H9 (cell line): ENCODE data around the gene HTR3D. TPM values are rescaled to one million over a fixed set of nuclear protein-coding genes. Genes with fewer than 3 reads are reported as not detected.

Experiments used
- DNase-seq: peaks from one replicate; pipeline ENCODE4 v3.0.0-alpha.2; 2017
- H2AFZ ChIP-seq: one replicate; pipeline ENCODE4 v1.6.1; 2013; ENCODE audit warnings: mild to moderate bottlenecking, low read length, control low read depth, moderate library complexity
- H2AK5ac ChIP-seq: 2 replicates; pipeline ENCODE4 v1.6.1; 2013; ENCODE audit warnings: low read length, control low read depth, mixed read lengths; ENCODE audit not compliant: insufficient read length
- H2BK120ac ChIP-seq: one replicate; pipeline ENCODE4 v1.6.1; 2013; ENCODE audit warnings: low read depth, mild to moderate bottlenecking, low read length, control low read depth, inconsistent platforms; ENCODE audit not compliant: poor library complexity, severe bottlenecking
- H2BK12ac ChIP-seq: 2 replicates; pipeline ENCODE4 v1.6.1; 2013; ENCODE audit warnings: low read length, control low read depth, mixed read lengths, low read depth; ENCODE audit not compliant: insufficient read length
- H2BK15ac ChIP-seq: 2 replicates; pipeline ENCODE4 v1.6.1; 2013; ENCODE audit warnings: low read depth, low read length, control low read depth
- H2BK20ac ChIP-seq: one replicate; pipeline ENCODE4 v1.6.1; 2013; ENCODE audit warnings: low read depth, mild to moderate bottlenecking, low read length, control low read depth, inconsistent platforms; ENCODE audit not compliant: poor library complexity, severe bottlenecking
- H2BK5ac ChIP-seq: 2 replicates; pipeline ENCODE4 v1.6.1; 2013; ENCODE audit warnings: low read length, control low read depth, mixed read lengths; ENCODE audit not compliant: insufficient read length
- H3K14ac ChIP-seq: 2 replicates; pipeline ENCODE4 v1.6.1; 2013; ENCODE audit warnings: low read length, control low read depth; ENCODE audit not compliant: insufficient read depth
- H3K18ac ChIP-seq: 2 replicates; pipeline ENCODE4 v1.6.1; 2013; ENCODE audit warnings: low read depth, mild to moderate bottlenecking, mixed read lengths, low read length, control low read depth; ENCODE audit not compliant: insufficient read length
- H3K23ac ChIP-seq: 2 replicates; pipeline ENCODE4 v1.6.1; 2013; ENCODE audit warnings: low read length, control low read depth, mixed read lengths, low read depth; ENCODE audit not compliant: insufficient read length
- H3K23me2 ChIP-seq: 2 replicates; pipeline ENCODE4 v1.6.1; 2013; ENCODE audit warnings: low read depth, mild to moderate bottlenecking, mixed read lengths, low read length, control low read depth; ENCODE audit not compliant: insufficient read length, poor library complexity, severe bottlenecking
- H3K27ac ChIP-seq: 2 replicates; pipeline ENCODE4 v1.5.1; 2013; ENCODE audit warnings: low read length, control low read depth, mixed read lengths, low read depth; ENCODE audit not compliant: insufficient read length
- H3K27me3 ChIP-seq: 2 replicates; pipeline ENCODE4 v1.6.1; 2013; ENCODE audit warnings: low read length, control low read depth, inconsistent platforms; ENCODE audit not compliant: insufficient read depth
- H3K4ac ChIP-seq: 2 replicates; pipeline ENCODE4 v1.6.1; 2013; ENCODE audit warnings: low read depth, mild to moderate bottlenecking, control low read depth, inconsistent platforms, low read length, moderate library complexity
- H3K4me1 ChIP-seq: 2 replicates; pipeline ENCODE4 v1.6.1; 2013; ENCODE audit warnings: low read length, control low read depth, inconsistent platforms; ENCODE audit not compliant: insufficient read depth
- H3K4me2 ChIP-seq: 2 replicates; pipeline ENCODE4 v1.6.1; 2013; ENCODE audit warnings: low read length, control low read depth, mixed read lengths; ENCODE audit not compliant: insufficient read length, insufficient read depth
- H3K56ac ChIP-seq: 2 replicates; pipeline ENCODE4 v1.6.1; 2013; ENCODE audit warnings: low read depth, mild to moderate bottlenecking, mixed read lengths, low read length, control low read depth; ENCODE audit not compliant: insufficient read length
- H3K79me1 ChIP-seq: 2 replicates; pipeline ENCODE4 v1.6.1; 2013; ENCODE audit warnings: low read depth, mild to moderate bottlenecking, moderate library complexity, low read length, control low read depth, inconsistent platforms; ENCODE audit not compliant: insufficient read depth, poor library complexity, severe bottlenecking
- H3K79me2 ChIP-seq: 2 replicates; pipeline ENCODE4 v1.6.1; 2013; ENCODE audit warnings: low read length, control low read depth, inconsistent platforms; ENCODE audit not compliant: insufficient read depth
- H3K9ac ChIP-seq: 2 replicates; pipeline ENCODE4 v1.6.1; 2013; ENCODE audit warnings: low read length, control low read depth, mixed read lengths; ENCODE audit not compliant: insufficient read length; ENCODE audit errors: extremely low read depth
- H3K9me3 ChIP-seq: one replicate; pipeline ENCODE4 v1.6.1; 2013; ENCODE audit warnings: low read depth, low read length, inconsistent platforms; ENCODE audit not compliant: control insufficient read depth
- H3T11ph ChIP-seq: one replicate; pipeline ENCODE4 v1.6.1; 2013; ENCODE audit warnings: mild to moderate bottlenecking, low read length, control low read depth, inconsistent platforms
- H4K20me1 ChIP-seq: one replicate; pipeline ENCODE4 v1.6.1; 2013; ENCODE audit not compliant: control insufficient read depth, insufficient read length, insufficient read depth
- H4K5ac ChIP-seq: 2 replicates; pipeline ENCODE4 v1.6.1; 2013; ENCODE audit warnings: low read depth, mild to moderate bottlenecking, mixed read lengths, low read length, control low read depth; ENCODE audit not compliant: insufficient read length
- H4K8ac ChIP-seq: replicated peaks from 2 replicates; pipeline ENCODE4 v1.6.1; 2013; ENCODE audit warnings: low read length, control low read depth, mixed read lengths, low read depth; ENCODE audit not compliant: insufficient read length
- H4K91ac ChIP-seq: 2 replicates; pipeline ENCODE4 v1.6.1; 2013; ENCODE audit warnings: low read depth, mild to moderate bottlenecking, moderate library complexity, mixed read lengths, low read length, control low read depth; ENCODE audit not compliant: insufficient read length
- H3K27ac Mint-ChIP-seq, 3 experiments: 2 replicates in 2 of 3; 3 replicates in 1 of 3; pipeline ENCODE4 v1.8.0; 2020 to 2021; ENCODE audit warnings: mixed read lengths in 3 of 3, mild to moderate bottlenecking in 1 of 3, moderate library complexity in 1 of 3
- H3K27me3 Mint-ChIP-seq: 2 replicates; pipeline ENCODE4 v1.8.0; 2021; ENCODE audit warnings: low read depth, mild to moderate bottlenecking, moderate library complexity, mixed read lengths
- H3K36me3 Mint-ChIP-seq, 3 experiments: 2 replicates in 2 of 3; 3 replicates in 1 of 3; pipeline ENCODE4 v1.8.0; 2020 to 2021; ENCODE audit warnings: low read depth in 3 of 3, mixed read lengths in 3 of 3; ENCODE audit not compliant: insufficient read depth in 1 of 3
- H3K4me1 Mint-ChIP-seq, 2 experiments: 2 replicates each; pipeline ENCODE4 v1.8.0; 2020; ENCODE audit warnings: mixed read lengths in 2 of 2
- H3K4me3 Mint-ChIP-seq, 2 experiments: 2 replicates in 1 of 2; 3 replicates in 1 of 2; pipeline ENCODE4 v1.8.0; 2020 to 2021; ENCODE audit warnings: mild to moderate bottlenecking in 2 of 2, mixed read lengths in 2 of 2, moderate library complexity in 1 of 2
- H3K9me3 Mint-ChIP-seq, 2 experiments: 2 replicates in 1 of 2; 3 replicates in 1 of 2; pipeline ENCODE4 v1.8.0; 2020; ENCODE audit warnings: mild to moderate bottlenecking in 2 of 2, mixed read lengths in 2 of 2, moderate library complexity in 1 of 2
- CTCF ChIP-seq: fragments of 200-600 bp; sonication (generic); conservative IDR thresholded peaks from 3 replicates; pipeline ENCODE4 v1.8.0; 2021; ENCODE audit warnings: antibody characterized with exemption, mild to moderate bottlenecking
- WGBS: extraction: QIAGEN DNeasy Blood & Tissue Kit; methylation state at CpG from one replicate; pipeline ENCODE4 v1.1.7; 2013; ENCODE audit warnings: missing lambda C conversion rate, low lambda C conversion rate, mixed read lengths; ENCODE audit not compliant: insufficient read length; ENCODE audit errors: extremely low coverage; 5-methylcytosine and 5-hydroxymethylcytosine counted together
- total RNA-seq: library from RNA; stranded (reverse); gene quantifications from 2 replicates; pipeline ENCODE4 v1.2.1, GENCODE V29; 2021

HTR3D gene
- total RNA-seq, 1 experiment from 2014 or later: not detected

- no peak overlapping the region for H3K27ac ChIP-seq
- Mint-ChIP-seq H3K4me1 (no peaks in the 10 kb centered on the region), H3K4me3 (no peak overlapping the region), H3K9me3 (no peaks in the 10 kb centered on the region; a peak in 1 of 5 replicates), H3K36me3 (no peaks in the 10 kb centered on the region), H3K27ac (no peak overlapping the region), H3K27me3 (peaks cover 2% of the 10 kb centered on the region)
- no peak overlapping the region for H2AFZ ChIP-seq
- no peak for TF ChIP-seq CTCF
- H4K8ac ChIP-seq: no peak overlapping the region
- no peak overlapping the region for H2BK20ac ChIP-seq
- WGBS: no CpG with 5 or more reads among the region's 3 CpGs
- no peak overlapping the region for H3K23ac ChIP-seq
- H3K14ac ChIP-seq: no peak overlapping the region
- H4K91ac ChIP-seq: no peak overlapping the region
- H3K9me3 ChIP-seq: no peaks in the 10 kb centered on the region
- H3K27me3 ChIP-seq: no peaks in the 10 kb centered on the region
- H2BK120ac ChIP-seq: no peak overlapping the region
- no peak overlapping the region for H2BK12ac ChIP-seq
- no peaks in the 10 kb centered on the region for H3K79me2 ChIP-seq
- H3K56ac ChIP-seq: no peak overlapping the region
- no peak overlapping the region for H3K18ac ChIP-seq
- no peak overlapping the region for H2BK5ac ChIP-seq
- H3K4ac ChIP-seq: no peak overlapping the region
- no peak for DNase-seq
- H3K23me2 ChIP-seq: no peaks in the 10 kb centered on the region
- no peak overlapping the region for H3K9ac ChIP-seq
- no peak overlapping the region for H4K5ac ChIP-seq
- H4K20me1 ChIP-seq: no peaks in the 10 kb centered on the region
- no peak overlapping the region for H3K4me2 ChIP-seq
- no peaks in the 10 kb centered on the region for H3K4me1 ChIP-seq
- H2AK5ac ChIP-seq: no peak overlapping the region
- H2BK15ac ChIP-seq: no peak overlapping the region
- no peak overlapping the region for H3T11ph ChIP-seq
- H3K79me1 ChIP-seq: no peaks in the 10 kb centered on the region
Measured at GRCh38 chr3:184030536-184030935, 1.0 kb upstream of the HTR3D start.
